HEK293 (cell line): ENCODE data around the gene COQ3.

ENCODE experiments used
- CTCF ChIA-PET: fragments of 350-600 bp; formaldehyde crosslinking; extraction: SDS; loops from one replicate; lab custom pipeline; 2021; ENCODE audit warnings: antibody characterized with exemption; lab: Yijun Ruan, JAX
- POLR2A ChIA-PET: fragments of 300-600 bp; formaldehyde crosslinking; extraction: SDS; loops from one replicate; lab custom pipeline; 2020; ENCODE audit warnings: antibody characterized with exemption, inconsistent platforms; lab: Yijun Ruan, JAX
- H3K27ac ChIP-seq: fragments of 200-500 bp; sonication (Bioruptor generic); 2 replicates; pipeline ENCODE4 v1.5.1; 2014; ENCODE audit warnings: low read depth, low read length, control low read depth, inconsistent platforms; ENCODE audit errors: extremely low read depth
- H3K36me3 ChIP-seq, 2 experiments: fragments of 200-500 bp in 1 of 2; sonication (Bioruptor generic) in 1 of 2; 1 replicate in 1 of 2; 2 replicates in 1 of 2; pipeline ENCODE4 v1.5.1; 2014 to 2017; ENCODE audit warnings: inconsistent platforms in 2 of 2, low read length in 2 of 2; ENCODE audit not compliant: control insufficient read depth in 2 of 2, insufficient read depth in 1 of 2
- H3K4me1 ChIP-seq: fragments of 200-500 bp; sonication (Bioruptor generic); 2 replicates; pipeline ENCODE4 v1.5.1; 2014; ENCODE audit warnings: mild to moderate bottlenecking, low read length, inconsistent platforms; ENCODE audit not compliant: control insufficient read depth, insufficient read depth
- H3K4me3 ChIP-seq: 2 replicates; pipeline ENCODE4 v1.5.1; 2011; ENCODE audit warnings: low read depth, mild to moderate bottlenecking, control low read depth, low read length, moderate library complexity
- H3K9me3 ChIP-seq: fragments of 200-500 bp; sonication (Bioruptor generic); 2 replicates; pipeline ENCODE4 v1.5.1; 2014; ENCODE audit warnings: low read depth, low read length, inconsistent platforms; ENCODE audit not compliant: control insufficient read depth, insufficient read depth
- HOXC10 ChIP-seq: sonication (generic); formaldehyde crosslinking; IDR thresholded peaks from 2 replicates; pipeline ENCODE4 v1.8.1; 2023; ENCODE audit warnings: mild to moderate bottlenecking, missing genetic modification reagents
- IKZF3 ChIP-seq: fragments of 450-650 bp; IDR thresholded peaks from 2 replicates; pipeline ENCODE4 v1.5.0; 2018; ENCODE audit warnings: missing biosample characterization, mild to moderate bottlenecking, missing genetic modification characterization, moderate library complexity
- KLF1 ChIP-seq: fragments of 450-650 bp; formaldehyde crosslinking; IDR thresholded peaks from 2 replicates; pipeline ENCODE4 v1.5.1; 2016; ENCODE audit warnings: missing biosample characterization, missing genetic modification characterization
- KLF10 ChIP-seq: fragments of 450-650 bp; IDR thresholded peaks from 2 replicates; pipeline ENCODE4 v1.5.1; 2018; ENCODE audit warnings: missing biosample characterization, mild to moderate bottlenecking, missing genetic modification characterization
- MEIS1 ChIP-seq: sonication (generic); formaldehyde crosslinking; IDR thresholded peaks from 2 replicates; pipeline ENCODE4 v1.8.1; 2022; ENCODE audit warnings: missing genetic modification reagents, mild to moderate bottlenecking, borderline replicate concordance
- PATZ1 ChIP-seq: fragments of 450-650 bp; formaldehyde crosslinking; IDR thresholded peaks from 2 replicates; pipeline ENCODE4 v1.5.1; 2016; ENCODE audit warnings: missing biosample characterization, missing genetic modification characterization
- RBAK ChIP-seq: fragments of 450-650 bp; formaldehyde crosslinking; IDR thresholded peaks from 2 replicates; pipeline ENCODE4 v1.5.1; 2016; ENCODE audit warnings: missing biosample characterization, missing genetic modification characterization
- SP2 ChIP-seq: fragments of 450-650 bp; formaldehyde crosslinking; IDR thresholded peaks from 2 replicates; pipeline ENCODE4 v1.5.1; 2016; ENCODE audit warnings: missing biosample characterization, missing genetic modification characterization
- ZBTB20 ChIP-seq: fragments of 450-650 bp; formaldehyde crosslinking; IDR thresholded peaks from 2 replicates; pipeline ENCODE4 v1.5.1; 2016; ENCODE audit warnings: missing biosample characterization, missing genetic modification characterization
- ZBTB26 ChIP-seq: fragments of 450-650 bp; formaldehyde crosslinking; optimal IDR thresholded peaks from 2 replicates; pipeline ENCODE3; 2016; ENCODE audit warnings: missing biosample characterization, mild to moderate bottlenecking, missing genetic modification characterization
- ZBTB8A ChIP-seq: fragments of 450-650 bp; formaldehyde crosslinking; IDR thresholded peaks from 2 replicates; pipeline ENCODE4 v1.5.1; 2016; ENCODE audit warnings: missing biosample characterization, missing genetic modification characterization
- ZEB2 ChIP-seq: fragments of 450-650 bp; formaldehyde crosslinking; IDR thresholded peaks from 2 replicates; pipeline ENCODE4 v1.5.1; 2016; ENCODE audit warnings: missing biosample characterization, missing genetic modification characterization
- ZNF121 ChIP-seq: fragments of 450-650 bp; formaldehyde crosslinking; IDR thresholded peaks from 2 replicates; pipeline ENCODE4 v1.5.1; 2016; ENCODE audit warnings: missing biosample characterization, missing genetic modification characterization
- ZNF221 ChIP-seq: fragments of 450-650 bp; formaldehyde crosslinking; IDR thresholded peaks from 2 replicates; pipeline ENCODE4 v1.5.1; 2017; ENCODE audit warnings: missing biosample characterization, missing genetic modification characterization, borderline replicate concordance
- ZNF335 ChIP-seq: fragments of 450-650 bp; formaldehyde crosslinking; conservative IDR thresholded peaks from 2 replicates; pipeline ENCODE4 v1.5.1; 2016; ENCODE audit warnings: missing biosample characterization, missing genetic modification characterization
- ZNF398 ChIP-seq: fragments of 450-650 bp; formaldehyde crosslinking; IDR thresholded peaks from 2 replicates; pipeline ENCODE4 v1.5.1; 2017; ENCODE audit warnings: missing biosample characterization, missing genetic modification characterization
- ZNF473 ChIP-seq: fragments of 450-650 bp; formaldehyde crosslinking; IDR thresholded peaks from 2 replicates; pipeline ENCODE4 v1.5.1; 2017; ENCODE audit warnings: missing biosample characterization, missing genetic modification characterization
- ZNF513 ChIP-seq: fragments of 450-650 bp; IDR thresholded peaks from 2 replicates; pipeline ENCODE4 v1.5.1; 2018; ENCODE audit warnings: missing biosample characterization, missing genetic modification characterization
- ZNF514 ChIP-seq: fragments of 450-650 bp; formaldehyde crosslinking; IDR thresholded peaks from 2 replicates; pipeline ENCODE4 v1.5.1; 2016; ENCODE audit warnings: missing biosample characterization, missing genetic modification characterization
- ZNF530 ChIP-seq: fragments of 450-650 bp; formaldehyde crosslinking; IDR thresholded peaks from 2 replicates; pipeline ENCODE4 v1.5.1; 2016; ENCODE audit warnings: low read depth, missing biosample characterization, missing genetic modification characterization
- ZNF560 ChIP-seq: fragments of 450-650 bp; formaldehyde crosslinking; IDR thresholded peaks from 2 replicates; pipeline ENCODE4 v1.5.1; 2017; ENCODE audit warnings: missing biosample characterization, missing genetic modification characterization, borderline replicate concordance
- ZNF596 ChIP-seq: fragments of 450-650 bp; IDR thresholded peaks from 2 replicates; pipeline ENCODE4 v1.5.0; 2018; ENCODE audit warnings: missing biosample characterization, mild to moderate bottlenecking, missing genetic modification characterization, moderate library complexity
- ZNF626 ChIP-seq: fragments of 450-650 bp; sonication (Bioruptor Pico); formaldehyde crosslinking; IDR thresholded peaks from 2 replicates; pipeline ENCODE4 v1.5.1; 2018; ENCODE audit warnings: missing biosample characterization, missing genetic modification characterization, inconsistent platforms
- ZNF660 ChIP-seq: fragments of 450-650 bp; IDR thresholded peaks from 2 replicates; pipeline ENCODE4 v1.5.1; 2018; ENCODE audit warnings: missing biosample characterization, mild to moderate bottlenecking, missing genetic modification characterization
- ZNF664 ChIP-seq: fragments of 450-650 bp; formaldehyde crosslinking; IDR thresholded peaks from 2 replicates; pipeline ENCODE4 v1.5.1; 2016; ENCODE audit warnings: missing biosample characterization, missing genetic modification characterization
- ZNF670 ChIP-seq: fragments of 450-650 bp; formaldehyde crosslinking; IDR thresholded peaks from 2 replicates; pipeline ENCODE4 v1.5.1; 2016; ENCODE audit warnings: missing biosample characterization, missing genetic modification characterization, low read depth
- ZNF692 ChIP-seq: fragments of 450-650 bp; formaldehyde crosslinking; IDR thresholded peaks from 2 replicates; pipeline ENCODE4 v1.5.1; 2016; ENCODE audit warnings: missing biosample characterization, missing genetic modification characterization
- ZSCAN30 ChIP-seq: fragments of 450-650 bp; IDR thresholded peaks from 2 replicates; pipeline ENCODE4 v1.5.1; 2018; ENCODE audit warnings: missing biosample characterization, mild to moderate bottlenecking, missing genetic modification characterization, moderate library complexity
- ZXDB ChIP-seq: fragments of 450-650 bp; formaldehyde crosslinking; IDR thresholded peaks from 2 replicates; pipeline ENCODE4 v1.5.1; 2016; ENCODE audit warnings: missing biosample characterization, missing genetic modification characterization

Gene COQ3

GRCh38 chr6:99349171-99350141 lies 44.5 kb downstream of the COQ3 start, which contains the start of gene FAXC:
Gene FAXC, minus strand, starts transcription at chr6:99349674. Its CDS starts 302 bp downstream, at chr6:99349372.
- ChIA-PET CTCF (interaction anchor here (0.5 to 10.1 kb wide), 9 partner anchors 11 to 85 kb away, joined by 3 to 125 read pairs (median 4); no protein-coding TSS in a partner anchor), POLR2A (interaction anchor here (0.6 to 3.1 kb wide), 13 partner anchors 12 to 219 kb away, joined by 3 to 29 read pairs (median 4); partner anchors contain the start of genes CCNC and COQ3)
- peak within 1 kb of the TSS; percentile 62 for H3K4me3 ChIP-seq
- TF ChIP-seq ZNF221 (tag by site-specific recombination) (no peak), IKZF3 (tag by site-specific recombination) (peak; percentile 86), ZXDB (peak; percentile 52; the same call in 1 of the 2 replicates), ZBTB26 (tag by site-specific recombination) (peak; percentile 82), ZEB2 (tag by site-specific recombination) (peak; percentile 58; the same call in 1 of the 2 replicates), ZNF664 (tag by site-specific recombination) (no peak), ZNF335 (tag by site-specific recombination) (peak; percentile 7), ZNF626 (tag by site-specific recombination) (no peak), KLF10 (tag by site-specific recombination) (peak; percentile 53; the same call in 1 of the 2 replicates), PATZ1 (tag by site-specific recombination) (peak; percentile 73), SP2 (tag by site-specific recombination) (0 out of 2 replicates have a peak, but pooled peaks have one; percentile 18), ZNF513 (tag by site-specific recombination) (peak; percentile 87), ZBTB20 (tag by site-specific recombination) (peak; percentile 90), ZSCAN30 (tag by site-specific recombination) (peak; percentile 91), ZBTB8A (peak; percentile 95), ZNF514 (tag by site-specific recombination) (no peak), ZNF670 (no peak), MEIS1 (CRISPR knock-in tag) (no peak), ZNF596 (0 out of 2 replicates have a peak, but pooled peaks have one; percentile 38), ZNF121 (tag by site-specific recombination) (peak; percentile 11; the same call in 1 of the 2 replicates), HOXC10 (CRISPR knock-in tag) (peak; percentile 15; the same call in 1 of the 2 replicates), RBAK (no peak), ZNF473 (tag by site-specific recombination) (no peak), ZNF530 (tag by site-specific recombination) (no peak), ZNF560 (tag by site-specific recombination) (no peak), ZNF398 (peak; percentile 42; the same call in 1 of the 2 replicates), ZNF692 (tag by site-specific recombination) (peak; percentile 82), KLF1 (0 out of 2 replicates have a peak, but pooled peaks have one; percentile 15), ZNF660 (peak; percentile 85; the same call in 1 of the 2 replicates)

More at GRCh38 chr6:99349171-99350141, 44.5 kb downstream of the COQ3 start, which contains the start of gene FAXC:
- Histone ChIP-seq H3K27ac (peak within 1 kb of the TSS; percentile 83; the same call in 1 of the 2 replicates), H3K36me3 (no peaks in the 10 kb centered on the region; a peak in 1 of 3 replicates), H3K9me3 (no peaks in the 10 kb centered on the region), H3K4me1 (peaks cover 5% of the 10 kb centered on the region; the same call in 1 of the 2 replicates)
